Panc1 (cell line): ENCODE results near the gene HAGH. TPM values are rescaled to one million over a fixed set of nuclear protein-coding genes. Genes with fewer than 3 reads are reported as not detected.

Experiments
- ATAC-seq: fragments of 200-7000 bp; cut with Tn5 transposase; 2 replicates; pipeline ENCODE4 v1.9.1; 2020; ENCODE audit warnings: mild to moderate bottlenecking, moderate library complexity
- BruUV-seq: library from RNA; stranded (reverse); fragments of 400-500 nt; replicated peaks from 2 replicates; lab custom pipeline; 2021; lab: Mats Ljungman, UMichigan
- CTCF ChIA-PET: fragments of 300-600 bp; sonication (Branson Sonifier 250); formaldehyde crosslinking; loops from one replicate; lab custom pipeline; 2022; ENCODE audit warnings: antibody characterized with exemption; lab: Charles Lee
- POLR2A ChIA-PET: fragments of 300-600 bp; sonication (Branson Sonifier 250); formaldehyde crosslinking; loops from one replicate; lab custom pipeline; 2022; ENCODE audit warnings: antibody characterized with exemption; lab: Charles Lee
- DNase-seq: peaks from one replicate; pipeline ENCODE4 v3.0.0-alpha.2; 2010; ENCODE audit warnings: low read depth, low spot score
- H3K27ac ChIP-seq: 2 replicates; pipeline ENCODE4 v1.5.1; 2011; ENCODE audit warnings: mild to moderate bottlenecking, low read length, inconsistent platforms
- H3K27me3 ChIP-seq: fragments of 200-500 bp; sonication (Bioruptor generic); 2 replicates; pipeline ENCODE4 v1.6.0; 2014; ENCODE audit warnings: low read length, inconsistent platforms; ENCODE audit not compliant: control insufficient read depth, insufficient read depth
- H3K36me3 ChIP-seq: fragments of 200-500 bp; sonication (Bioruptor generic); 2 replicates; pipeline ENCODE4 v1.5.1; 2014; ENCODE audit warnings: inconsistent platforms, mild to moderate bottlenecking, low read length, moderate library complexity; ENCODE audit not compliant: control insufficient read depth, insufficient read depth
- H3K4me1 ChIP-seq: 2 replicates; pipeline ENCODE4 v1.5.1; 2011; ENCODE audit warnings: inconsistent platforms, mild to moderate bottlenecking, low read length, moderate library complexity; ENCODE audit not compliant: control insufficient read depth, insufficient read depth
- H3K4me3 ChIP-seq, 2 experiments: 2 replicates each; pipeline ENCODE4 v1.5.1; 2011 to 2012; ENCODE audit warnings: low read depth in 2 of 2, low read length in 2 of 2, mild to moderate bottlenecking in 2 of 2, inconsistent platforms in 1 of 2, moderate library complexity in 1 of 2
- H3K9me3 ChIP-seq: fragments of 200-500 bp; sonication (Bioruptor generic); 2 replicates; pipeline ENCODE4 v1.5.1; 2014; ENCODE audit warnings: low read depth, mild to moderate bottlenecking, inconsistent platforms, low read length, moderate library complexity; ENCODE audit not compliant: control insufficient read depth, insufficient read depth
- CTCF ChIP-seq: fragments of 450-650 bp; IDR thresholded peaks from 2 replicates; pipeline ENCODE4 v1.5.1; 2017; ENCODE audit warnings: mild to moderate bottlenecking
- POLR2AphosphoS5 ChIP-seq: IDR thresholded peaks from 2 replicates; pipeline ENCODE4 v1.6.1; 2012; ENCODE audit warnings: mild to moderate bottlenecking, low read depth, low read length, moderate library complexity
- REST ChIP-seq, 2 experiments: IDR thresholded peaks; 2 replicates each; pipeline ENCODE4 v1.6.1; 2011 to 2012; ENCODE audit warnings: low read depth in 2 of 2, control low read depth in 1 of 2, low read length in 1 of 2, mild to moderate bottlenecking in 1 of 2, moderate library complexity in 1 of 2; ENCODE audit not compliant: insufficient read depth in 1 of 2
- SIN3A ChIP-seq: IDR thresholded peaks from 2 replicates; pipeline ENCODE4 v1.6.1; 2012; ENCODE audit warnings: low read depth, mild to moderate bottlenecking, low read length, moderate library complexity, borderline replicate concordance; ENCODE audit not compliant: insufficient read depth
- TCF7L2 ChIP-seq: IDR thresholded peaks from 2 replicates; pipeline ENCODE4 v1.6.1; 2011; ENCODE audit warnings: mild to moderate bottlenecking, low read depth, low read length, inconsistent platforms
- in situ Hi-C: cut with HindIII; loops from 2 replicates; pipeline ENCODE4 v1.10.0; 2016; ENCODE audit warnings: low sequenced_read_pairs, low pct_unique_long_range_greater_than_20kb
- intact Hi-C: fragments of 100-400 bp; cut with micrococcal nuclease; formaldehyde crosslinking; loops from one replicate; pipeline ENCODE4 v1.10.0; 2022; ENCODE audit not compliant: unreplicated experiment
- total RNA-seq: library from RNA; stranded (reverse); gene quantifications from one replicate; pipeline ENCODE4 v1.2.1, GENCODE V29; 2021; ENCODE audit not compliant: unreplicated experiment

The HAGH gene
- total RNA-seq, 1 experiment from 2014 or later: 58.9 TPM

- POLR2A ChIA-PET: no interaction called here
- intact Hi-C loops (no loop called here), in situ Hi-C loops (no loop called here)
- no peaks in the 10 kb centered on the region for H3K27me3 ChIP-seq
- H3K4me3 ChIP-seq: no peak overlapping the region
- BruUV-seq: no TSS peak
- ATAC-seq (no peak), DNase-seq (no peak)
- CTCF ChIA-PET: no interaction called here
- H3K4me1 ChIP-seq: 0 out of 2 replicates have a peak, but pooled peaks cover 10% of the 10 kb centered on the region
- TF ChIP-seq SIN3A (no peak), POLR2AphosphoS5 (no peak), CTCF (no peak), REST (IDR thresholded peaks at IDR 0.05; ENCODE audit: insufficient read depth in 1 of 2, low read depth in 2 of 2, low read length in 1 of 2) (no peak), TCF7L2 (no peak)
- no peaks in the 10 kb centered on the region for H3K9me3 ChIP-seq
- no peaks in the 10 kb centered on the region for H3K36me3 ChIP-seq
- H3K27ac ChIP-seq: no peak overlapping the region
These were observed 5.7 kb downstream of the HAGH start for GRCh38 chr16:1820946-1821290.

GRCh38 chr16:1820096-1820945, 6.3 kb downstream of the HAGH start:
- BruUV-seq: no TSS peak

More at GRCh38 chr16:1820096-1820945, 6.3 kb downstream of the HAGH start:
- no peaks in the 10 kb centered on the region for H3K36me3 ChIP-seq
- CTCF ChIA-PET: no interaction called here
- ATAC-seq: no peak
- TF ChIP-seq SIN3A (no peak), CTCF (no peak), REST (IDR thresholded peaks at IDR 0.05; ENCODE audit: insufficient read depth in 1 of 2, low read depth in 2 of 2, low read length in 1 of 2) (no peak), POLR2AphosphoS5 (no peak), TCF7L2 (no peak)
- no peaks in the 10 kb centered on the region for H3K9me3 ChIP-seq
- no peak overlapping the region for H3K27ac ChIP-seq
- 0 out of 2 replicates have a peak, but pooled peaks cover 7% of the 10 kb centered on the region for H3K4me1 ChIP-seq
- no peak for DNase-seq
- in situ Hi-C loops: no loop called here
- intact Hi-C loops: no loop called here
- no peaks in the 10 kb centered on the region for H3K27me3 ChIP-seq
- H3K4me3 ChIP-seq: no peak overlapping the region
- POLR2A ChIA-PET: no interaction called here
